ENCODE results near the gene ALKBH7.
A peak's percentile ranks its signal among the peaks of the same experiment; 100 is the strongest.

ALKBH7 gene

DNA sequence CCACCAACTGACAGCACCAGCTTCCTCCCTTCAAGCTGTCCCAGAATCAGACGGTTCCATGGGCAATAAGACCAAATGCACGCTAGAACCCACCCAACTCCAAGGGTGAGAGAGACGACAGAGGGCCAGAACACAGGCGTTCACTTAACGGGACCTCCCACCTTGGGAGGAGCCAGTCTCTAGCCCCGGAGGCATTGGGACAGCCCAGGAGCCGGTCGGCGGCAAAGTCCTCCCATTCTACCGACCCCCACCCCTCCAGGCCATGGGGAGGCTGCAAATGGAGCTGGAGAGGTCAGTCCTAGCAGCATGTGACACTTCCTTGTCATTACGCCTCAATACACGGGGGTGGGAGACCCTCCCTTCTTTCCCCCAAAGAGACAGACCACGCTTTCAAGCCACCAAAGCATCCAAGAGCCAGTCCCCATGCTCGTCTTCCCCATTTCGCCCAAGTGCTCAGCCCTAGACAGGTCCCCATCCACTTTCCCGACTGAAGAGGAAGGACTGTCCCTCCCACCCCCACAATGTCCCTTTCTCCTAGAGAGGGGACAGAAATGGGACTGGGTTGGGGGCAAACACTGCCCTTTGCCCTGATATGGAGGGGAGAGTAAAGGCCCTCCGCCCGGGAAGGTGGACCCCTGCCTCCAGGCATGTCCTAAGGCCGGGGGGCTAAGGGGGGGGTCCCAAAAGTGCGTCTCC is 51.1 kb downstream of the ALKBH7 start:
- Histone ChIP-seq H3K9me3 (ENCODE audit: low read depth, low read length) (no peaks in the 10 kb centered on the region), H3K36me3 (ENCODE audit: insufficient read depth, low read length) (peaks cover 44% of the 10 kb centered on the region), H3K9ac (ENCODE audit: insufficient read length) (peak overlapping the region; percentile 94), H3K4me3 (peak overlapping the region; percentile 96), H3K27ac (0 out of 2 replicates have a peak overlapping the region, but pooled peaks have one; percentile 30)
- DNase-seq (ENCODE audit: low read depth, low spot score), result no peak
- TF ChIP-seq EZH2 (IDR thresholded peaks at IDR 0.05), result no peak
- TF ChIP-seq FOXP2 (optimal IDR thresholded peaks at IDR 0.05; ENCODE audit: control extremely low read depth, extremely low read length, insufficient read depth), result no peak
- TF ChIP-seq POLR2AphosphoS5 (IDR thresholded peaks at IDR 0.05; ENCODE audit: borderline replicate concordance, low read depth, low read length), result no peak; the same call in 1 of the 2 replicates

DNA sequence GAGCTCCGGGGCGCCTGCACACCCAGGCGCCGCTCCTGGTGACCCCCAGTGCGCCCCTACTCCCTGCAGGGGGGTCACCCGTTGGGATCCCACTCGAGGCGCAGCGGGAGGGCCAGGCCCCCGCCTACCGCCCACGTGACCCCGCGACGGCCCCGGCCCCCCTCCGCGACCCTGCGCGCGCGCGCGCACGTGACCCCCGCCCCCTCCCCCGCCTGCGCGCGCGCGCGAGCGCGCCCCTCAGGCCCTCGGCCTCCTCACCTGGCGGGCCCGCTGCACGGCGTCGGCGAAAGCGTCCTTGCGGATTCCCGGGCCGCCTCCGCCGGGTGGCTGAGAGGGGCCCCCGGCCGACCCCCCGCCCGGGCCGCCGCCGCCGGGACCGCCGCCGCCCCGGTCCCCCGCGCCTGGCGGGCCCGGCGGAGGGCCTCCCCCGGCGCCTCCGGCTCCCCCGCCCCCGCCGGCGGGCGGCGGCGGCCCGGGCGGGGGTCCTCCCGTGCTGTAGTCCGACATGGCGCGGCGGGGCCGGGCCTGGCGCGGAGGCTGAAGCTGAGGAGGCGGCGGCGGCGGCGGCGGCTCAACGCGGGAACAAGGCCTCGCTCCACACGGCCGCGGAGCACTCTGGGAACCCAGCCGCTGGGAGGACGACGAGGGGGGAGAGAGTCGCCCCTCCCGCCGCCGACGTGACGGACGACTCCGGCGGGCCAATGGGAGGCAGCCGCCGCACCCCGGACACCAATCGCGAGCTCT is 51.8 kb downstream of the ALKBH7 start, which contains the start of gene KHSRP:
Gene KHSRP (minus strand): TSS at position 617 of the 744 bp plus-strand sequence. CDS start 110 bp downstream, at position 507.
- peak within 1 kb of the TSS; percentile 86 for H3K27ac ChIP-seq
- DNase-seq (ENCODE audit: low read depth, low spot score), result no peak
- TF ChIP-seq EZH2 (IDR thresholded peaks at IDR 0.05) (no peak), POLR2AphosphoS5 (IDR thresholded peaks at IDR 0.05; ENCODE audit: borderline replicate concordance, low read depth, low read length) (peak; percentile 75; the same call in 1 of the 2 replicates)
- no peaks in the 10 kb centered on the region for H3K9me3 ChIP-seq (ENCODE audit: low read depth, low read length)
- H3K9ac ChIP-seq (ENCODE audit: insufficient read length), result peak within 1 kb of the TSS; percentile 94
- H3K4me3 ChIP-seq, result peak within 1 kb of the TSS; percentile 96
- H3K36me3 ChIP-seq (ENCODE audit: insufficient read depth, low read length), result peaks cover 37% of the 10 kb centered on the region
